ENCODE data around the gene RPL29. TPM values are rescaled to one million over a fixed set of nuclear protein-coding genes. Genes with fewer than 3 reads are reported as not detected.

Gene RPL29
- total and polyA plus RNA-seq, 2 experiments from 2014 or later, result 844 to 1,533 TPM

DNA sequence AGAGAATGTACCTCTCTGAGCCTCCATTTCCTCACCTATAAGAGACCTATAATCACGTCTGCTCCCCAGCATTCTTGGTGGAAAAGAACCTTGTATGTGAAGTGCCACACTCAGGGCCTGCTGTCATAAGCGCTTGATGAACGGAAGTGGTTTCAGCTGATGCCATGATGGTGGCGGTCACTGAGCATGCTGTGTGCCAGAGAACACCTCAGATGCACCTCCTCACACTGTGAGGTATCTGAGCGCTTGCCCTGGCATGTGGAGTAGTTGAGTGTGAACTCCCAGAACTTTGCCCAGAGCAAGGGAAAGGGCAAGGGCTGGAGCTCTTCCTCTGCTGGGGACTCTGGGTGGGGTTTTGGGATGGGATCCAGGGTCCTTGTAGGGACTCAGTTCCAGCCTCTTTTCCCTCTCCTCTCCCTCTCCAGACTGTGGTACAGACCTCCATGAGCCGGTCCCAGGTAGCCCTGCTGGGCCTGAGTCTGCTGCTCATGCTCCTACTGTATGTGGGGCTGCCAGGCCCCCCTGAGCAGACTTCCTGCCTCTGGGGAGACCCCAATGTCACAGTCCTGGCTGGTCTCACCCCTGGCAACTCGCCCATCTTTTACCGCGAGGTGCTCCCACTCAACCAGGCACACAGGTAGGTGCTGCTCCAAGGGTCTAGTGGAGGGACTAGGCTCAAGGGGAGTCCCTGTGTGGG lies 18.1 kb downstream of the RPL29 start:
- H3K4me1 ChIP-seq (ENCODE audit: low read depth), result peaks cover 28% of the 10 kb centered on the region
- no peaks in the 10 kb centered on the region for H3K27me3 ChIP-seq
- H3K9me3 ChIP-seq (ENCODE audit: low read depth), result no peaks in the 10 kb centered on the region
- no peak for TF ChIP-seq CTCF (IDR thresholded peaks at IDR 0.05; ENCODE audit: low read depth, low read length)
- DNase-seq (ENCODE audit: low read depth in 1 of 2, low spot score in 1 of 2), result no peak
- H3K4me3 ChIP-seq, result no peak overlapping the region
- H3K36me3 ChIP-seq, result no peaks in the 10 kb centered on the region
- H3K27ac ChIP-seq, result no peak overlapping the region

DNA sequence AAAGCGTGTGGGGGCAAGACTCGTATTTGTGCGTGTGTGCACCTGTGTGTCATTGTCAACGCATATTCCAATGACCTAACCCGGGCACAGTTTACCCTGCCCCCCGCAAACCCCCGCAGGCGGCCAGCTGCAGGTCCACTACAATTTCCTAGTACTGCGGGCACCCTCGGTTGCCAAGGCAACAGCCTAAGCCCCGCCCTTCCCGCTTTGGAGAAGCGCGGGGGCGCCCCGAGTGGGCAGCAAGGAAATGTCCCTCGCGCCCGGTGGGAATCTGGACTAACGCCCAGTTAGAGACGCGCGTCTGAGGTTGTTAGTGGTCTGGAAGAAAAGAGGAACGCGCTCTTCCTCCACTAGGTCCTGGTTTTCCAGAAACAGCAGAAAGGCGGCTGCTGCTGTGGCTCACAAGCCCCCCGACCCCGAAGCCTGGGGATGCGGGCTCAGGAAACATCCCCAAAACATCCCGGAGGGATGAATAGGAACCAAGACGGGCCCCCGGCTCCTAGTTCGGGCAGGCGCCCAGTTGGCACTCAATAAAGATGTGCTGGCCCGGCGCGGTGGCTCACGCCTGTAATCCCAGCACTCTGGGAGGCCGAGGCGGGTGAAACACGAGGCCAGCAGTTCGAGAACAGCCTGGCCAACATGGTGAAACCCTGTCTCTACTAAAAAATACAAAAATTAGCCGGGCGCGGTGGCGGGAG lies 19.7 kb downstream of the RPL29 start:
- Histone ChIP-seq H3K4me1 (ENCODE audit: low read depth) (peaks cover 21% of the 10 kb centered on the region), H3K27ac (no peak overlapping the region), H3K9me3 (ENCODE audit: low read depth) (no peaks in the 10 kb centered on the region), H3K36me3 (no peaks in the 10 kb centered on the region), H3K27me3 (no peaks in the 10 kb centered on the region), H3K4me3 (peak overlapping the region; percentile 51)
- TF ChIP-seq CTCF (IDR thresholded peaks at IDR 0.05; ENCODE audit: low read depth, low read length), result peak; percentile 29
- DNase-seq (ENCODE audit: low read depth in 1 of 2, low spot score in 1 of 2), result peak; percentile 76 to 81

DNA sequence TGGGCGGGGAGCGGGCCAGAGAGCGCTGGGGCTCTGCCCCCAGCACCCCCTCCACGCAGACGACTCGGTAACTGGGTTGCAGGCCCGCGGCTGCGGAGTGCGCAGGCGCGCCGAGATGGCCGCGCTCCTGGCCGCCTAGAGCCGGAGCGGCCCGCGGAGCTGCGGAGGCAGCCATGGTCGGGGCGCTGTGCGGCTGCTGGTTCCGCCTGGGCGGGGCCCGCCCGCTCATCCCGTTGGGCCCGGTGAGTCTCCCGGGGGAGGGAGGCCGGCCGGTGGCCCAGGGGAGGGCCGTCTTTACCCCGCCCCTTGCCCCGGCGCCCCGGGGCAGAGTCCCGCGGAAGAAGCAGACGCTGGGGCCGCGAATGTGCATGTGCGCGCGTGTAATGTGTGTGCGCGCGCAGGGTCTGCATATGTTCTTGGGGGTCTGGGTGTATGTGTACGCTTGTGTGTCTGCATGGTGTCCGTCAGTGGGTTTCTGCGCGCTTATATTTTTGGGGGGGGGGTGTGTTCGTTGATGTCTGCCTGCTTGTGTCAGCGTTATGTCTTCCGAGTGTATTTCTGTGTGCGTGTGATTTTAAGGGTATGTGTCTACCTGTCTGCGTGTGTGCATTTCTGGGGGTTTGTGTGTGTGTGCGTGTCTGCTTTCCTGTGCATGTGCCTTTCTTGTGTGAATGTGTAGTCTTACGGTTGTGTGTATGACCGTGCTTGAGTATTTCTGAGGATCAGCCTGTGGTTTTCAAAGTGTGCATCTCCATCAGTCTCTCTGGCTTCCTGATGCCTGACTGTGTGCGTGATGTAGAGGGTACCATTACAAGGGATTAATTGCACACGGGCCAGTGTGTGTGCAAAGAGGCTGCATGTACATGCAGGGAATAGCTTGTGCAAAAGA lies 20.5 kb downstream of the RPL29 start, which contains the start of gene ABHD14A:
TSS of gene ABHD14A (plus strand) at position 102 of the 889 bp plus-strand sequence. CDS start at position 174, 72 bp downstream.
- no peak within 1 kb of the TSS for H3K27ac ChIP-seq
- peak within 1 kb of the TSS; percentile 51 for H3K4me3 ChIP-seq
- H3K4me1 ChIP-seq (ENCODE audit: low read depth), result peaks cover 21% of the 10 kb centered on the region
- no peak for TF ChIP-seq CTCF (IDR thresholded peaks at IDR 0.05; ENCODE audit: low read depth, low read length)
- no peaks in the 10 kb centered on the region for H3K9me3 ChIP-seq (ENCODE audit: low read depth)
- peak; percentile 78 to 80 for DNase-seq (ENCODE audit: low read depth in 1 of 2, low spot score in 1 of 2)
- no peaks in the 10 kb centered on the region for H3K36me3 ChIP-seq
- H3K27me3 ChIP-seq, result no peaks in the 10 kb centered on the region

GRCh38 chr3:51974277-51974962 lies 21.3 kb downstream of the RPL29 start:
- DNase-seq (ENCODE audit: low read depth in 1 of 2, low spot score in 1 of 2), result peak in 1 of 2 donors; percentile 16
- Histone ChIP-seq H3K27ac (no peak overlapping the region), H3K36me3 (no peaks in the 10 kb centered on the region), H3K4me1 (ENCODE audit: low read depth) (peaks cover 21% of the 10 kb centered on the region), H3K9me3 (ENCODE audit: low read depth) (no peaks in the 10 kb centered on the region), H3K27me3 (no peaks in the 10 kb centered on the region), H3K4me3 (peak overlapping the region; percentile 51)
- no peak for TF ChIP-seq CTCF (IDR thresholded peaks at IDR 0.05; ENCODE audit: low read depth, low read length)

GRCh38 chr3:51971350-51971749 lies 24.3 kb downstream of the RPL29 start:
- Histone ChIP-seq H3K27ac (peak overlapping the region; percentile 24), H3K4me3 (no peak overlapping the region), H3K4me1 (ENCODE audit: low read depth) (peaks cover 30% of the 10 kb centered on the region), H3K36me3 (no peaks in the 10 kb centered on the region), H3K9me3 (ENCODE audit: low read depth) (no peaks in the 10 kb centered on the region), H3K27me3 (no peaks in the 10 kb centered on the region)
- no peak for DNase-seq (ENCODE audit: low read depth in 1 of 2, low spot score in 1 of 2)
- TF ChIP-seq CTCF (IDR thresholded peaks at IDR 0.05; ENCODE audit: low read depth, low read length), result no peak

Data from cardiac muscle cell (in vitro differentiated cells and primary cell).